ENCODE data around the gene KCNS1.
"Not testable (repeated sequence)": the region's sequence is repeated elsewhere in the genome, so short reads cannot be mapped to it uniquely, and the experiment has no call there.

Gene KCNS1

GRCh38 chr20:45100563-45101245, at the start of gene KCNS1:
KCNS1 (minus strand) TSS chr20:45101127; CDS start chr20:45099236, 1,891 bp downstream.
- no peak for DNase-seq

- DNase-seq: no peak
Observed at GRCh38 chr20:45149062-45149461, 48.1 kb upstream of the KCNS1 start.

GRCh38 chr20:45140836-45141235, 39.9 kb upstream of the KCNS1 start:
- no peak for DNase-seq

- not testable (repeated sequence) for DNase-seq
Observed at GRCh38 chr20:45139733-45140375, 38.9 kb upstream of the KCNS1 start.

GRCh38 chr20:45138561-45139300, 37.8 kb upstream of the KCNS1 start:
- peak; percentile 56 for DNase-seq

- DNase-seq: no peak
Observed at GRCh38 chr20:45136911-45137310, 36.0 kb upstream of the KCNS1 start.

- DNase-seq: no peak
Observed at GRCh38 chr20:45128099-45128498, 27.2 kb upstream of the KCNS1 start.

GRCh38 chr20:45124365-45124764, 23.4 kb upstream of the KCNS1 start, which contains the start of gene WFDC12:
WFDC12 (minus strand) TSS chr20:45124465; CDS start chr20:45124447, 18 bp downstream.
- DNase-seq: no peak

- DNase-seq: no peak
Observed at GRCh38 chr20:45121388-45121787, 20.5 kb upstream of the KCNS1 start.

GRCh38 chr20:45119556-45120266, 18.8 kb upstream of the KCNS1 start:
- no peak for DNase-seq

GRCh38 chr20:45118028-45118427, 17.1 kb upstream of the KCNS1 start:
- no peak for DNase-seq

- DNase-seq: no peak
Observed at GRCh38 chr20:45117581-45117980, 16.7 kb upstream of the KCNS1 start.

- DNase-seq: no peak
Observed at GRCh38 chr20:45115829-45116228, 14.9 kb upstream of the KCNS1 start.

GRCh38 chr20:45115386-45115774, 14.5 kb upstream of the KCNS1 start:
- no peak for DNase-seq

- DNase-seq: no peak
Observed at GRCh38 chr20:45114465-45115385, 13.8 kb upstream of the KCNS1 start, which contains the start of gene WFDC5. WFDC5 (minus strand) TSS chr20:45115174; CDS start chr20:45115083, 91 bp downstream.

- no peak for DNase-seq
Observed at GRCh38 chr20:45113865-45114264, 12.9 kb upstream of the KCNS1 start.

GRCh38 chr20:45112754-45113153, 11.8 kb upstream of the KCNS1 start:
- no peak for DNase-seq

GRCh38 chr20:45111799-45112471, 11.0 kb upstream of the KCNS1 start:
- no peak for DNase-seq

- no peak for DNase-seq
Observed at GRCh38 chr20:45111285-45111684, 10.4 kb upstream of the KCNS1 start.

GRCh38 chr20:45110301-45110700, 9.4 kb upstream of the KCNS1 start:
- no peak for DNase-seq

- DNase-seq: no peak
Observed at GRCh38 chr20:45109634-45110033, 8.7 kb upstream of the KCNS1 start.
